SK-N-SH (cell line): ENCODE measurements around the gene PCED1A. TPM values are rescaled to one million over a fixed set of nuclear protein-coding genes. Genes with fewer than 3 reads are reported as not detected.

Experiments
- CTCF ChIA-PET: fragments of 300-600, 350-600 bp; formaldehyde crosslinking; extraction: SDS; loops from one replicate; lab custom pipeline; 2021; lab: Yijun Ruan, JAX
- POLR2A ChIA-PET: fragments of 350-600 bp; sonication (Branson Sonifier 250); formaldehyde crosslinking; extraction: SDS; loops from one replicate; lab custom pipeline; 2020; ENCODE audit warnings: antibody characterized with exemption, inconsistent platforms; lab: Yijun Ruan, JAX
- DNase-seq: peaks from one replicate; pipeline ENCODE4 v3.0.0; 2012
- H2AFZ ChIP-seq: fragments of 200-600 bp; sonication (generic); 2 replicates; pipeline ENCODE4 v1.8.1; 2016; ENCODE audit warnings: antibody characterized with exemption, mild to moderate bottlenecking, low read depth
- H3F3A ChIP-seq: fragments of 200-600 bp; sonication (generic); replicated peaks from 2 replicates; pipeline ENCODE3; 2016; ENCODE audit warnings: antibody characterized with exemption, mild to moderate bottlenecking; ENCODE audit not compliant: insufficient read depth
- H3K27ac ChIP-seq, 2 experiments: fragments of 200-500 bp in 1 of 2; fragments of 200-600 bp in 1 of 2; sonication (Bioruptor generic) in 1 of 2; sonication (generic), shearing (Covaris generic) in 1 of 2; 2 replicates each; pipeline versions ENCODE4 v1.5.1 to v1.6.1; 2014 to 2016; ENCODE audit warnings: low read depth in 2 of 2, inconsistent platforms in 1 of 2, low read length in 1 of 2, mild to moderate bottlenecking in 1 of 2, mixed read lengths in 1 of 2
- H3K27me3 ChIP-seq: fragments of 200-600 bp; sonication (generic), shearing (Covaris generic); 2 replicates; pipeline ENCODE4 v1.6.1; 2016; ENCODE audit warnings: mixed run types; ENCODE audit not compliant: insufficient read depth
- H3K36me3 ChIP-seq, 2 experiments: fragments of 200-500 bp in 1 of 2; fragments of 200-600 bp in 1 of 2; sonication (Bioruptor generic) in 1 of 2; sonication (generic) in 1 of 2; replicated peaks in 1 of 2; 2 replicates each; pipeline versions ENCODE3 to v1.5.1; 2014 to 2016; ENCODE audit warnings: low read length in 1 of 2, mild to moderate bottlenecking in 1 of 2; ENCODE audit not compliant: insufficient read depth in 2 of 2, control insufficient read depth in 1 of 2
- H3K4me1 ChIP-seq, 2 experiments: fragments of 200-500 bp in 1 of 2; fragments of 200-600 bp in 1 of 2; sonication (Bioruptor generic) in 1 of 2; sonication (generic), shearing (Covaris generic) in 1 of 2; 2 replicates each; pipeline versions ENCODE4 v1.5.1 to v1.6.1; 2014 to 2016; ENCODE audit warnings: low read depth in 1 of 2, low read length in 1 of 2, mixed run types in 1 of 2; ENCODE audit not compliant: insufficient read depth in 2 of 2, control insufficient read depth in 1 of 2
- H3K4me2 ChIP-seq: fragments of 200-600 bp; sonication (generic), shearing (Covaris generic); 2 replicates; pipeline ENCODE4 v1.6.1; 2017; ENCODE audit warnings: mixed run types
- H3K4me3 ChIP-seq, 2 experiments: fragments of 200-500 bp in 1 of 2; fragments of 200-600 bp in 1 of 2; sonication (Bioruptor generic) in 1 of 2; sonication (generic), shearing (Covaris generic) in 1 of 2; 2 replicates each; pipeline versions ENCODE4 v1.5.1 to v1.8.1; 2014 to 2016; ENCODE audit warnings: low read depth in 2 of 2, inconsistent platforms in 1 of 2, low read length in 1 of 2, mild to moderate bottlenecking in 1 of 2, mixed read lengths in 1 of 2, moderate library complexity in 1 of 2
- H3K79me2 ChIP-seq: fragments of 200-600 bp; sonication (generic); 2 replicates; pipeline ENCODE4 v1.8.1; 2017; ENCODE audit warnings: mild to moderate bottlenecking; ENCODE audit not compliant: insufficient read depth
- H3K9ac ChIP-seq: fragments of 200-600 bp; sonication (generic); 2 replicates; pipeline ENCODE4 v1.6.1; 2017; ENCODE audit warnings: mixed run types
- H3K9me2 ChIP-seq: fragments of 200-600 bp; sonication (generic); 2 replicates; pipeline ENCODE4 v1.6.1; 2017; ENCODE audit warnings: mixed run types
- H3K9me3 ChIP-seq: fragments of 200-600 bp; sonication (generic); 2 replicates; pipeline ENCODE4 v1.6.1; 2017; ENCODE audit warnings: mixed run types, mild to moderate bottlenecking, moderate library complexity
- H4K20me1 ChIP-seq: fragments of 200-600 bp; sonication (generic); 2 replicates; pipeline ENCODE4 v1.6.1; 2017; ENCODE audit warnings: mild to moderate bottlenecking, mixed run types; ENCODE audit not compliant: insufficient read depth
- EP300 ChIP-seq, 2 experiments: IDR thresholded peaks; 2 replicates each; pipeline versions ENCODE4 v1.4.0 to v1.6.1; 2012; ENCODE audit warnings: borderline replicate concordance in 1 of 2, low read depth in 1 of 2, low read length in 1 of 2
- FOSL2 ChIP-seq: IDR thresholded peaks from 2 replicates; pipeline ENCODE4 v1.4.0; 2012; ENCODE audit warnings: low read depth, mild to moderate bottlenecking, moderate library complexity, borderline replicate concordance
- GABPA ChIP-seq: IDR thresholded peaks from 2 replicates; pipeline ENCODE4 v1.4.0; 2012; ENCODE audit warnings: low read depth, mild to moderate bottlenecking
- GATA2 ChIP-seq: sonication (generic); formaldehyde crosslinking; IDR thresholded peaks from 2 replicates; pipeline ENCODE4 v1.5.0; 2020; ENCODE audit warnings: mild to moderate bottlenecking, missing genetic modification reagents
- MAX ChIP-seq: IDR thresholded peaks from 2 replicates; pipeline ENCODE4 v1.4.0; 2012; ENCODE audit warnings: low read depth
- MEF2A ChIP-seq: IDR thresholded peaks from 2 replicates; pipeline ENCODE4 v1.4.0; 2012; ENCODE audit warnings: low read depth, borderline replicate concordance
- NFIC ChIP-seq: IDR thresholded peaks from 2 replicates; pipeline ENCODE4 v1.4.0; 2012; ENCODE audit warnings: borderline replicate concordance
- NRF1 ChIP-seq: IDR thresholded peaks from 2 replicates; pipeline ENCODE4 v1.6.1; 2012; ENCODE audit warnings: low read depth, mild to moderate bottlenecking, low read length
- PBX3 ChIP-seq: IDR thresholded peaks from 2 replicates; pipeline ENCODE4; 2012
- POLR2AphosphoS5 ChIP-seq: IDR thresholded peaks from 2 replicates; pipeline ENCODE4 v1.6.1; 2012; ENCODE audit warnings: low read depth, low read length
- RCOR1 ChIP-seq: fragments of 150-350 bp; IDR thresholded peaks from 2 replicates; pipeline ENCODE4 v1.6.1; 2017; ENCODE audit warnings: antibody characterized with exemption, low read length
- REST ChIP-seq: IDR thresholded peaks from 2 replicates; pipeline ENCODE4 v1.6.1; 2012; ENCODE audit warnings: mild to moderate bottlenecking, low read depth, low read length, moderate library complexity
- SIN3A ChIP-seq: IDR thresholded peaks from 2 replicates; pipeline ENCODE4 v1.6.1; 2012; ENCODE audit warnings: low read depth, mild to moderate bottlenecking, low read length, moderate library complexity, borderline replicate concordance
- SMC3 ChIP-seq: IDR thresholded peaks from 2 replicates; pipeline ENCODE4 v1.6.1; 2012; ENCODE audit warnings: low read depth, low read length, improper control_type of control experiment
- TAF1 ChIP-seq: IDR thresholded peaks from 2 replicates; pipeline ENCODE4 v1.6.1; 2012; ENCODE audit warnings: low read depth, mild to moderate bottlenecking, low read length, moderate library complexity, borderline replicate concordance
- USF1 ChIP-seq: IDR thresholded peaks from 2 replicates; pipeline ENCODE4 v1.4.0; 2012; ENCODE audit warnings: low read depth, borderline replicate concordance
- YY1 ChIP-seq: IDR thresholded peaks from 2 replicates; pipeline ENCODE4 v1.4.0; 2012; ENCODE audit warnings: low read depth, mild to moderate bottlenecking
- ZBTB33 ChIP-seq: IDR thresholded peaks from 2 replicates; pipeline ENCODE4 v1.4.0; 2012; ENCODE audit warnings: low read depth, borderline replicate concordance
- WGBS: methylation state at CpG from one replicate; pipeline ENCODE4 v1.1.6; 2017; ENCODE audit warnings: low lambda C conversion rate; 5-methylcytosine and 5-hydroxymethylcytosine counted together
- polyA plus RNA-seq, 3 experiments: library from polyadenylated mRNA; depleted of rRNA; stranded (reverse); fragments of >200 nt; gene quantifications; 2 replicates each; pipeline ENCODE4 v1.2.3, GENCODE V29; 2012

PCED1A gene
- polyA plus RNA-seq, 1 of the 3 experiments (the other 2 are of a cell fraction): 65.2 TPM

- TF ChIP-seq EP300 (IDR thresholded peaks at IDR 0.05; ENCODE audit: borderline replicate concordance in 1 of 2, low read depth in 1 of 2, low read length in 1 of 2): peak in 1 of 2 experiments; percentile 47; a peak in 1 of 4 replicates
Observed at GRCh38 chr20:2814587-2815051, 25.8 kb downstream of the PCED1A start, which contains the start of gene C20orf141 (continued).

- Histone ChIP-seq H3K27ac (peak overlapping the region; percentile 45 to 72; a peak in 3 of 4 replicates), H3F3A (peaks cover 13% of the 10 kb centered on the region), H3K9ac (0 out of 2 replicates have a peak overlapping the region, but pooled peaks have one; percentile 31), H3K4me2 (peak overlapping the region; percentile 83), H2AFZ (no peak overlapping the region), H3K9me2 (no peaks in the 10 kb centered on the region), H4K20me1 (no peaks in the 10 kb centered on the region), H3K36me3 (no peaks in the 10 kb centered on the region), H3K4me3 (no peak overlapping the region), H3K27me3 (no peaks in the 10 kb centered on the region), H3K4me1 (peaks cover 10 to 18% of the 10 kb centered on the region in 2 experiments; a peak in 2 of 4 replicates), H3K9me3 (peaks cover 11% of the 10 kb centered on the region), H3K79me2 (no peaks in the 10 kb centered on the region)
- WGBS: 78% methylated on average over 1 of the region's 1 CpG
- POLR2A ChIA-PET: interaction anchor here (1.1 kb wide), 1 partner anchor 14 kb away, joined by 5 read pairs; the partner anchor contains the start of gene CPXM1
- peak; percentile 12 for DNase-seq
- no peak for TF ChIP-seq TAF1
- TF ChIP-seq MEF2A: no peak
- TF ChIP-seq NFIC: no peak
- no peak for TF ChIP-seq POLR2AphosphoS5
- TF ChIP-seq SIN3A: no peak
- no peak for TF ChIP-seq GABPA
- TF ChIP-seq PBX3: no peak
- TF ChIP-seq REST: no peak
- no peak for TF ChIP-seq NRF1
- TF ChIP-seq MAX: no peak
- no peak for TF ChIP-seq USF1
- no peak for TF ChIP-seq ZBTB33
- no peak for TF ChIP-seq GATA2 (CRISPR knock-in tag)
- no peak for TF ChIP-seq RCOR1
- TF ChIP-seq YY1: no peak
- TF ChIP-seq FOSL2: no peak
- no peak for TF ChIP-seq SMC3
- CTCF ChIA-PET: interaction anchor here (1.4 kb wide), 1 partner anchor 13 kb away, joined by 3 read pairs; no protein-coding TSS in a partner anchor
Observed at GRCh38 chr20:2814076-2814475, 26.4 kb downstream of the PCED1A start.
